OCI-LY7 (cell line): ENCODE measurements around the gene EPHA1.

ENCODE experiments used
- EZH2phosphoT487 ChIP-seq: fragments of 200-600 bp; sonication (generic); IDR thresholded peaks from 2 replicates; pipeline ENCODE4 v1.6.1; 2018; ENCODE audit warnings: low read depth, borderline replicate concordance, mild to moderate bottlenecking, mixed run types, antibody characterized with exemption, low read length, moderate library complexity, mixed read lengths
- TF ChIP-seq, protein P1 (sequence below): fragments of 200-600 bp; sonication (generic); conservative IDR thresholded peaks from 2 replicates; pipeline ENCODE4 v1.5.1; 2014; ENCODE audit warnings: mild to moderate bottlenecking, antibody characterized with exemption, low read length, moderate library complexity, mixed read lengths

DNA sequence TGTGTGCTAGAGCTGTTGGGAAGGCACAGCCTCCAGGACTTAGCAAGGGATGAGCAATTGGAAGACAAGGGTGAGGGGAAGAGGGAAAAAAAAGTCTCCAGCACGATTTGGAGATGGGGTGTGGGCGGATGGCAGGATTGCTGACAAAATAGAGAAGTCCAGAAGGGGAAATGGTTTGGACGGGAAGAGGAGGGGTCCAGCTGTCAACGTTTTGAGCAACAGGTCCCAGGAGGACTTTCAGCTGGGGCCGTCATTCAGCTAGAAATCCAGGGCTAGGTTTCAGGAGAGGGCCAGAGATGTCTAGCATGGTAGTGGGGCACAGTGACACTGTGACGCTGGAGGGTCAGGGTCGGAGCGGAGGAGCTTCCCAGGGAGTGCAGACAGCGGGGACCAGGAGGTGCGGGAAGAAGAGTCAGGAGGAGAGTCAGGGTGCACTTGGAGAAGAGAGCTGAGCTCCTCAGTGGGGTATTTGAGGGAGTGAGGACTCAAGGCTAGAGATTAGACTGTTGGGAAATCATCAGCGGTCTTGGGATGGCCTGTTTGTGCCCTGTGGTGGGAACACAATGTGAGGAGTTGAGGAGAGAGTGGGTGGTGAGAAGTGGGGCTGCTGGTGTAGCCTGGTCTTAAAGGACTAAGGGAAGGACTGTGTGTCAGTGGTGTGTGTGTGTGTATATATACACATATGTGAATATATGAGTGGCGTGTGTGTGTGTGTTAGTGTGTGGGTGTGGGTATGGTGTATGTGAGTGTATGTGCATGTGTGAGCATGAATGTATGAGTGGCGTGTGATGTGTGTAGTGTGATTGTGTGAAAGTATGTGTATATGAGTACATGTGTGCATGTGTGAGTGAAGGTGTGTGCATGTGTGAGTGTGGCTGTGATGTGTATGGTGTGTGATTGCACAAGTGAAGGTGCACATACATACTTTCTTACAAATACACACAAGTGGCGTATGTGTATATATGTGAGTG, 23.7 kb downstream of the EPHA1 start:
- TF ChIP-seq EZH2phosphoT487: no peak
- TF ChIP-seq, protein P1, sequence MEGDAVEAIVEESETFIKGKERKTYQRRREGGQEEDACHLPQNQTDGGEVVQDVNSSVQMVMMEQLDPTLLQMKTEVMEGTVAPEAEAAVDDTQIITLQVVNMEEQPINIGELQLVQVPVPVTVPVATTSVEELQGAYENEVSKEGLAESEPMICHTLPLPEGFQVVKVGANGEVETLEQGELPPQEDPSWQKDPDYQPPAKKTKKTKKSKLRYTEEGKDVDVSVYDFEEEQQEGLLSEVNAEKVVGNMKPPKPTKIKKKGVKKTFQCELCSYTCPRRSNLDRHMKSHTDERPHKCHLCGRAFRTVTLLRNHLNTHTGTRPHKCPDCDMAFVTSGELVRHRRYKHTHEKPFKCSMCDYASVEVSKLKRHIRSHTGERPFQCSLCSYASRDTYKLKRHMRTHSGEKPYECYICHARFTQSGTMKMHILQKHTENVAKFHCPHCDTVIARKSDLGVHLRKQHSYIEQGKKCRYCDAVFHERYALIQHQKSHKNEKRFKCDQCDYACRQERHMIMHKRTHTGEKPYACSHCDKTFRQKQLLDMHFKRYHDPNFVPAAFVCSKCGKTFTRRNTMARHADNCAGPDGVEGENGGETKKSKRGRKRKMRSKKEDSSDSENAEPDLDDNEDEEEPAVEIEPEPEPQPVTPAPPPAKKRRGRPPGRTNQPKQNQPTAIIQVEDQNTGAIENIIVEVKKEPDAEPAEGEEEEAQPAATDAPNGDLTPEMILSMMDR: no peak
